Posterior cingulate gyrus (tissue), 11 donors: ENCODE data around the gene CPVL.
A peak's percentile ranks its signal among the peaks of the same experiment; 100 is the strongest.

Experiments
- DNase-seq, 10 donors: peaks; one replicate each; pipeline versions ENCODE4 v3.0.0 to v3.0.0-alpha.2; 2020 to 2021; ENCODE audit warnings: mixed read lengths in 3 of 10
- intact Hi-C: fragments of 100-400 bp; cut with DNase I; formaldehyde crosslinking; loops from one replicate; pipeline ENCODE4 v1.15.1; 2023

CPVL gene

DNA sequence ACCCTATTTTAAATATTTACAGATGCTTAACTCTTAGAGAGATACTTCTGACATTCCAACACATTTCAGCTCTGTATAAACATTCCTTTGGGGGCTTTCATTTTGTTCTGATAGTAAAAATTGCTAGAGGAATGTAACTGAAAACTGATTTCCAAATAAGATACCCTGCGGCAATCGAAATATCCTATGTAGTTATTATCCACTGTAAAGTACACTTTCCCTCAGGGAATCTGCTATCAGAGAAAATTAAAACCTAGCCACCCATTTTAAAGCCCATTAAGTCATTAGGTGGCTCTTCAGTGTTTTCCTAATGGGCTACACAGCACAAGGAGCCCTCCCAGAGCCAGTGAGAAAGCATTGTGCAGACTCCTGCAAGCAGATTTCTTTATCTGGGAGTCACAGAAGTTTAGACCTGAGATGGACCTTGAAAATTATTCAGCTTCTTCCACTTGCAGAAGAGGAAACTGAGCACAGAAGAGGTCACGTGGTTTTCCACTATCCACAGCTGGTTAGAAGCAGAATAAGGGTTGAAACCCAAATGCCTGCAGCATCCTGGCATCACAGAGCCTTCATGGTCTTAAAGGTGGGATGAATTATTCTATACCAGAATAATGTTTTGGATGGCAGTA is 12.6 kb upstream of the CPVL start:
- no peak for DNase-seq
- intact Hi-C loops, result no loop called here

DNA sequence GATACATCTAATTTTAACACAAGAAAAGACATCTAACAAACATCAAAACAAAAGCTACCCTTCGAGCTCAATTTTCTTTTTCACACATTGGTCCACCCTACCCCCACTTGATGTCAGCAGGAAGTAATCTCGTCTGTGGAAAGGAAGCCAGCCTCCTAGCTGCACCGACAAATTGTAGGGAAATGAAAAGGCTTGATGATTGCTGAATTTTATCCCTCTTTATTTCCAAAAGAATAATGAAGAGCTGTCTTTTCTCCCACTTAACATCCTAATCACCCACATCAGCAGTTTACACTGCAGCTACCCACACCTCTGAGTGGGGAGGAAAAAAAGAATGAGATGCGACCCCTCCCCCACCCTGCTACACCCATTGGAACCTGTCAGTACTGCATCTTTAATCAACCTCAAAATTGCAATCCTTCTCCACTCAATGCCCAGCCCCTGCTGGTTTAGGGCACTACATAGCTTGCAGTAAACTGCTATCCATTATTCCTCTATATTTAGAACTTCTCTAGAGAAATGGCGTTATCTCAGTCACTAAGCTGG is 10.6 kb upstream of the CPVL start:
- no peak for DNase-seq
- intact Hi-C loops, result no loop called here

DNA sequence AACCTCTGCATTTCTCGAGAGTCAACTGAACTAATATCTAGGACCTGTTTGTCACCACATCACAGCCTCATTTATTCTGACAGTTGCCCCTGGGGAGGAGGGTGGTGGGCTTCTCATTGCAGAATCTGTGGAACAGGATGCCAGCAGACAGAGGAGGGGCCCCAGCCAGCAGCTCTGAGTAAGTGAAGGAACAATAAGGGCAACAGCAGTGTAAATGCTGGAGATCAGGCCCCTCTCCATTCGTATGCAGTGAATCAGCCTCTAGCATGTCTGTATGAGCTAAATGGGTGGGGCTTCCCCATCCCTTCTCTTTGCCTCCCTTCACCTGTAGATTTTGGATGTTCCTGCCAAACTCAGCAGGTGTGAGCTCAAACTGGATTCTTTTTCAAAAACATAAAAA is 7.7 kb upstream of the CPVL start:
- DNase-seq, result no peak
- intact Hi-C loops, result no loop called here

DNA sequence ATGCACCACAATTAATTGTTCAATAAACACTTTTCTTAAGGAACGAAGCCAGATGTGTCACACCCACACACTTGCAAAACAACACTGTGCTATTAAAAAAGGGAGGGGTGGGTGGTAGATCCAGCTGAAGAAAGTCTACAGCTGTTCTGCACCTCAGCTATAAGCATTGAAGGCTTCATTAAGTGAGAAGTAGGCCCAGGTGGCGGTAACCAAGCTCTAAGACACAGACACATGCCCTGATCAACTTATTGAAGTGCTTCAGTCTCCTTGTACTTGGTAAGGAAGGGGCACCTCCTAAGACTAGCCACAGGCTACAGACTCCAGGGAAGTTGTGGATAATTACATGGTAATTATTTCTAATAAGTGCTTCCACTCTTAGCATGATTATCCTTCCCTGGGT is 4.5 kb upstream of the CPVL start:
- no peak for DNase-seq
- intact Hi-C loops, result no loop called here

DNA sequence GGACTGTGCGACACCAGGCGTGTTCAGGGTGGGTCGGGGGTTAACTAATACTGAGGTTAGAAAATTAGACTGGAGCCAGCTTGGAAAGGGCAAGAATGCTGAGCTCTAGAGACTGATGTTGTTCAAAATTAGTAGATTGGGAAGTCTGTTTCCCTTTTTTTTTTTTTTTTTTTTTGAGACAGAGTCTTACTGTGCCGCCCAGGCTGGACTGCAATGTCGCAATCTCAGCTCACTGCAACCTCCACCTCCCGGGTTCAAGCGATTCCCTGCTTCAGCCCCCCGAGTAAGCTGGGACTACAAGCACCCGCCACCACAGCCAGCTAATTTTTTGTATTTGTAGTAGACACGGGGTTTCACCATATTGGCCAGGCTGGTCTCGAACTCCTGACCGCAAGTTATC is 2.7 kb upstream of the CPVL start:
- intact Hi-C loops, result no loop called here
- no peak for DNase-seq

DNA sequence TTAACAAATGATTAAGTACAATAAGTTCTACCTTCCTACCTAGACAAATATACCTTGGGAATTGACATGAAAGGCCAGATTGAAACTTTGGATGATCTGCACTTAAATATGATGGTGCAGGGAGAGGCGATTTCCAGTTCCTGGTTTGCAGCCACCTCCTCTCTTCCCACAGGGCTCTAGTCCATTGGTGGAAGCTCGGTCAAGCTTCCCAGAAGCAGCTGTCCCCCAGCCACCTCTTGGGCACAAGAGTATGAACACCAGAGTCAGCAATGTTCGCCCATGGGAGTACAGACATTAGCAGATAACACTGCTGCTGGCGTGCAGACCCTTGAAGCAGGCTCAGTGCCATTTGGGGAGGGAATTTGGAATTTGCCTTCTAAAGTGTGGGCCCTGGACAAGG is 1.5 kb upstream of the CPVL start:
- intact Hi-C loops, result no loop called here
- DNase-seq, result no peak

DNA sequence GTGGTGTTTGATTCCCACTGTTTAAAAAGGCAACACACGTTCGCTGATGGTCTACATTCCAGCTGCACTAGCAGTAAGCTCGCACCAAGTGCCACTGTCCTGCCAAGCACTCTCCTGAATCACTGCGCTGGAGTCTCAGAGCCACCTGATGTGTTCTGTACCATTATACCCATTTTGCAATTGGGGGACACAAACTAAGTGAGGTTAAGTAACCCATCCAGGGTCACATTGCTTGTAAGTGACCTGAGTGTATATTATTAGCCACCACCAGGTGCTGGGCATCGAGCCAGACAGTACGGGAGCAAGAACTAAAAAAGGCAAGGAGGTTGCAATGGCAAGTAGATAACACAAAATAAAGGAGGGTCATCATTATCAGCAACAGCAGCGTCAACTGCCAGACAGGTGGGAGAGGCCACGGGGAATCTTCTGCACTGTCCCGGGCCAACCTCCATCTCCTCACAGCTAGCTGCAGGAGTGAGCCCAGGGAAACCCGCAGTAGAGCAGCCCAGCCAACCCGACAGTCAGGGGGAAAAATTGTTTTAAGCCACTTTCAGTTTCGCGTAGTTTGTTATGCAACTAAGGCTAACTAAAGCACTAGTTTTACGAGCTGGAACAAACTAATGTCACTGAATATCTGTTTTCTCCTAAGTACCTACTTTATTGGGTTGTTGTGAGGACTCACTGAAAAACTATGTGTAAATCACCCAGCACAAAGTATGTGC is 712 bp upstream of the CPVL start:
- intact Hi-C loops, result no loop called here
- no peak for DNase-seq

DNA sequence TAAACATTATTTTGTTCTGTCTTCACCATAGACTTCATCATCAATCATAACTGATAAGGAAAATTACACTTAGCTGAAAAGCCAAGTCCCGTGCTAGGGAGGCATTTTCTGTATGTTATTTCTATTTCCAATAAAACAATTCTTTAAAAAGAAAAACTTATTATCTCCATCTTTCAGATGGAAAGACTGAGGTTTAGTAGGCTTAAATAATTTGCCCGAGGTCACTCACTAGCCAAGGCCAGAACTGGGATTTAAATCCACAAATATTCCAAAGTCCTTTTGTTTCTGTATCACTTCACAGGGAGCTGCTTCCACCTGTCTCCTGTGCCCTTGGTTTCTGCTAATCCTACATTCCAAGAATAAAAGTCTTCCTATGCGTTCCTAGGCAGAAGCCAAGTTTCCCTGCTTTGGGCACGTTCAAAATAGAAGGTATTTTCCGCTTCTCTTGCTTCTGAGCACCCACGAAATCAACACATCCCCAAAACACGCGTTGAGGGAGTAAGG is 732 bp downstream of the CPVL start:
- no peak for DNase-seq

DNA sequence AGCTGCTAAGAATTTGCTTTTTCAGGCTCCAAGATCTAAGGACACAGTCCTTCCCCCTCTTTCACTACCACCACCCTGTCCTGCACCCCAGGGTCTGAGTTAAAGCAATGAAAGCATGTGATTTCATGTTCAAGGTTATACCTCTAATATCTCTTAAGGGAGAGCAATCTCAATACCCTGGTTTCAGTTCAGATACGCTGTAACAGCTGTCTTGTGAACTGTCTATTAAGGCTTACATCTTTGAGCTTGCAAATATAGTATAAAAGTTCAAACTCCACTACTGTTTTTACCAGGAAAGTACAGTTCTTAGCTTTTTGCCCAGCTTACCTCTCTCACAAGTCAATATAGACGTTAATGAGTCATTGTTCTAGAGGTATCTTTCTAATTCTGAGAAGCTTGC is 2.6 kb downstream of the CPVL start:
- DNase-seq, result no peak
- intact Hi-C loops, result no loop called here

More for the DNA sequence above, 732 bp downstream of the CPVL start:
- intact Hi-C loops, result no loop called here

DNA sequence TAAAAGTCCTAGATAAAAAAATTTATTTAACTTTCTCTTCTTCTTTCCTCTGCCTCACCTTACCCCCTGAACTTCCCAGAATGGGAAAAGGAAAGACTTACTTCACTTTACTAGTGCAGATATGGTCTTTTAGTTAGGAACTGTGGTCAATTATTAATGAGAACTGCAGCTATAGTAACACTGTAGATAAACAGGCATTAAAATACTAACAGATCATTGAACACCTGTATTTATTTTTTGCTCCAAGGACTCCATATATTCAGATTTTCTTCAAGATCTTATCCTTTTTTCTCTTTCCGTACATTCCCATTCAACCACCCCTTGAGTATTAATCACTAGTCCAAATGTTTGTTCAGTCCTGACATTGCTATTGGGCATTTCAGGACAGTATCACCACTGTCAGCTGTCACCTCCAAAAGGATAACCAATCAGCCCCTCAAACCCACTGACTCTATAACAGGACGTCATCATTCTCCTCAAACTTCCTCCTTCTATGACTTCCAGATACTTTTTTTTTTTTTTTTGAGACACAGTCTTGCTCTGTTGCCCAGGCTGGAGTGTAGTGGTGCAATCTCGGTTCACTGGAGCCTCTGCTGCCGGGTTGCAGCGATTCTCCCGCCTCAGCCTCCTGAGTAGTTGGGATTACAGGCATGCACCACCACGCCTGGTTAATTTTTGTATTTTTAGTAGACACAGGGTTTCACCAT is 4.2 kb downstream of the CPVL start:
- intact Hi-C loops, result no loop called here
- DNase-seq, result no peak

DNA sequence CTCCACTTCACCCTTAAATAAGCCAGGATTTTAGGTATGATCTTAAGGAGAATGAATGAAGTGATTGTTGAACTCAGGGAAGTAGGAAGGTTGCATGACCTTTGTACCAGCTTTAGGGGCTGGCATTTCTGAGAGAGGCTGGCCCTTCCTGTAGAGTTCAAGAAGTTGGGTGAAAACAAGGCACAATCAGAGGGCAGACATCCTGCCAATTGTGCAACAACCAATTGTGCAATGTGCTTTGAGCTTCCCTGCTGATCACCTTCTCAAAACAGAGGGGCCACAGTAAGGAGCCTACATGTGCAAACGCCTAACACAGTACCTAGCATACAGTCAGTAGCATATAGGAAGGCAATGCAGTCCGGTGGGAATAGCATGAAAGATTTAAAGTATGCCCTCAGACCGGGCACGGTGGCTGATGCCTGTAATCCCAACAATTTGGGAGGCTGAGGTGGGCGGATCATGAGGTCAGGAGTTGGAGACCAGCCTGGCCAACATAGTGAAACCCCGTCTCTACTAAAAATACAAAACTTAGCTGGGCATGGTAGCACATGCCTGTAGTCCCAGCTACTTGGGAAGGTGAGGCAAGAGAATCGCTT is 5.4 kb downstream of the CPVL start:
- intact Hi-C loops, result no loop called here
- peak in 1 of 10 donors; percentile 28 for DNase-seq

DNA sequence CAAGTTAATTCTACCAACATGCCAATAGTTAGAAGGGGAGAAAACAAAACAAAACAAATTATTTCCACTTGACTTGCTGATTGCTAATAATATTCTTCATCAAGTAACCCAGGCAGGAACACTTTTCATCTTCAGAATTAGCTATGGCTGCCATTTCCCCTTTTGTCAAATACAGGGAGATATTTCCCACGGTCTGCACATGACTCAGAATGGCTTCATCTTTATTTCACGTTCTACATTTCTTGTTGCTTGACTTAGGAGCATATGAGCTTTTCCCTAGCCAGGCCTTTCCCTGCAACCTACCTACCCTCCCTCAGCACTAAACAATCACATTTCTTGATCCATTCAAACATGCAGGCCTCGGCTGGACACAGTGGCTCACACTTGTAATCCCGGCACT is 6.5 kb downstream of the CPVL start:
- DNase-seq, result no peak
- intact Hi-C loops, result no loop called here

DNA sequence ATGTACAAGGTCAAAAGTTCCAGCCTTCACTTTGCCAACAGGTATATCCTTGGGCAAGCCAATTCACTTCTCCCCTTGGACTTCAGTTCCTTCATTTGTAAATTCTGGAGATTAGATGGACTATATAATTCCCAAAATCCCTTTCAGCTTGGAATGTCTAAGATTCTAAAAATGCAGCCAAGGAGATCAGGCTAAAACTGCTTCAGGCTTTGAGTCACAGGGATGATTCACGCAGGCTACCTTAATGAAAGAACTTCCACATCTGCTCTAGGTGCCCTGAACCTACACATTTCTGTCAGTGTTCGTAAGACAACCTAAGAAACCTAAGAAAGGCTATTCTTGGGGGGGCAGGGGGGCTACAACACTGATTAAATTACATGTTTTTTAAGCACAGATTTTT is 7.1 kb downstream of the CPVL start:
- intact Hi-C loops, result no loop called here
- no peak for DNase-seq

DNA sequence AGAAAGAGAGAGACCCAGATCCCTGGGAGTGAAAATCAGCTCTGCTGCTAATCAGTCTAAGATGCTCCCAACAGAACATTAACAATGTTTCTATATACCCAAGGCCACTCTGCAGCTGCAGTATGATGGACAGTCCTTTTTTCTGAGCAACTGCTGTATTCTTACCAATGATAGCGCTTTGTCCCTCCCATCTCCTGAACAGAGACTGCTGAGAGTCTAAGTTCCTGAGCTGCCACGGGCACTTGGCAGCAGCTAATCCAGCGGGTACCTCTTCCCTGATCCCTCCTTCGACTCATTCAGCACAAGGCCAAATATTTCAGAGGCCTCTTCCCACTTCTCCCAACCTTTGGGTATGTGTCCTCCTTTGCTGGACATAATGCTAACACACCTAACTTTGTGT is 7.7 kb downstream of the CPVL start:
- intact Hi-C loops, result no loop called here
- no peak for DNase-seq

DNA sequence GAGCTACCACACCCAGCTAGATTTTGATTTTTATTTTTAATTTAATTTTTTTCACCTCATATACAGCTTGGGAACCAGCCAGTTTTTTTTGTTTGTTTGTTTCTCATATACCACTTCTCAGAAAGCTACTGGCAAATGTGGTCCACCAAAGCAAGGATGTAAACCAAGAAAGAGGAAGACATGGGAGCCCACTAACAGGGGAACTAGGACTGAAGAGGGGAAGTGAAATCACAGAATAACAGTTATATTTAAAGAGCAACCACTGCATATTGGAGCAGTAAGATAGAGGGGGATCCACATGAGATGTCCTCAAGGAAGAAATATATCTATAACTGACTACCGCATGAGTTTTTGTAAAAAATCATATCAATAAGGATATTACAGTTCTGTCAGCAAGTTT is 10.5 kb downstream of the CPVL start:
- intact Hi-C loops, result no loop called here
- DNase-seq, result no peak

DNA sequence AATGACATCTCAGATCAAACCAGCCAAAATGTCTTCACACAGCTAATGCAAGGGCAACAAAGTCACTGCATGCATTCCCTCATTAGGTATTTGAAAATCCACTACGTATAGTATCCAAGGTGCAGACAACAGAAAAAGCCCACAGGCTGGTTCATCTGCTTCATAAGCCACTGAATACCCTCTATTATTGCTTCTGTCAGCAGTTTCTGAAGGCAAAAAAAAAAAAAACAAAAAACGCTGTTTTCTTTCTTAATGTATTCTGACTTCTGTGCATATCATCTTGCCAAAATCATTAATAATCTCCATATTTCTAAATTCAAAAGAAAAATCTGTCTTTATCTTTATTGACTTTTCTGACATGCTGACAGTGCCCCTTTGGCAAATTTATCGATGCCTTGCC is 13.4 kb downstream of the CPVL start:
- intact Hi-C loops, result no loop called here
- no peak for DNase-seq

DNA sequence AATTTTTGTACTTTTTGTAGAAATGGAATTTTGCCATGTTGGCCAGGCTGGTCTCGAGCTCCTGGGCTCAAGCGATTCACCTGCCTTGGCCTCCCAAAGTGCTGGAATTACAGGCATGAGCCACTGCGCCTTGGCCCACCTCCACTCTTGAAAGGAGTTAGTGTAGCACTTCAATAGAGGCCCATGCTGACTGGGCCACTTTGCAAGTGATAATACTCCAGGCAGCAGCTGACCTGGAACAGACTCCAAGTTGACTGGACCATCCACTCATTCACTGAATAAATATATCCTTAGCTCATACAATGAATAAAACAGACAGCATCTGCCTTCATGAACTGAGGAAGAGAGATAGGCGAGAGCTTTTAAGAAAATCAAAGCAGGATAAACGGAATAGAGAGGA is 14.7 kb downstream of the CPVL start:
- intact Hi-C loops, result no loop called here
- DNase-seq, result no peak

DNA sequence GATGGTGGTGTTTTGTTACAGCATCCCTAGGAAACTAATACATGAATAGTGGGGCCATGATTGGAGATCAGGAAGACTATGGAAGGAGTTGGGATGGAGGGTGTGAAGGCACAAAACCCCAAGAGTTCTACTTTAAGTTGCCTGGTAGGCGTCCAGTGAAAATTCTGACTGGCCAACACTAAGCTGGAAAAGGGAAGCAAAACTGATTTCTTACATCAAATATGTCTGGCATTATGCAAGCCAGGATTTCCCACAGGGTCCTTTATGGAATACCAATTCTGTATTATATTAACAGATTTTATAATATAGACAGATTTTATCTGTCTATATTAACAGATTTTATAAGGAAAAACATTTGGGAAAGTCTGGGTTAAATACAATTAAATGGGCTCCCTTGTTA is 16.2 kb downstream of the CPVL start:
- DNase-seq, result no peak
- intact Hi-C loops, result no loop called here

DNA sequence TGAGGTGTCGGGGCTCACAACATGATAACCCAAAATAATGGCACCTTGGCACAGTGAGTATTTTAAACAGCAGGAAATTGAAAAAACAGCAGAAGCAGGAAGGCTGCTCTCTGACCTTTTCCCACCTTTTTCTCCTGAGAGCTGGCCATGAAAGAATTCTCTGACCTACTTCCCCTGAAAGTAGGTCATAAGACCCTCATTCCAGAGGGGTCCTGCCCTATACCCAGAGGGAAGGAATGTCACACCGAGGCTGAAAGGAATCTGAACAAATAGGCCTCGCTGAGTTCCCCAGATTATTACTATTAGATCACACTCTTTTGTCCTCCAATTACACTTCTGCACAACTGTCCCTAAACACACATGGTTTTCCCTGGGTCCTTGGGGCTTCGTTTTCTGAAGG is 18.8 kb downstream of the CPVL start:
- intact Hi-C loops, result no loop called here
- no peak for DNase-seq

DNA sequence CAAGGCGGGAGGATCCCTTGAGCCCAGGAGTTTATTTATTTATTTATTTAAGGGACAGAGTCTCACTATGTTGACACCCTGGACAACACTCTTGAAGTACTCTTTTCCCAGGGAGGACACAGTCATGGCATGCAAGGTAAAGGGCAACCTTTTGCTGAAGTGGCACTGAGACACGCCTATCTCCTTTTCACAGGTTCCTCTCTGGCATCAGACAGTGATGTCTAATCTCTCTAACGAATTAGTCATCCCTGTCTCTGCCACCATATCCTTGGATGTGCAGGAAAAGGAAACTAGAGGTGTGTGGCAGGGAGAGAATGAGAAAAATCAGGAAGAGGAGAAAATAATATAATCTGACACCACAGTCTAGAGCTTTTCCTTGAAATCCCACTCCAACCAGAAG is 19.5 kb downstream of the CPVL start:
- no peak for DNase-seq
- intact Hi-C loops, result no loop called here

DNA sequence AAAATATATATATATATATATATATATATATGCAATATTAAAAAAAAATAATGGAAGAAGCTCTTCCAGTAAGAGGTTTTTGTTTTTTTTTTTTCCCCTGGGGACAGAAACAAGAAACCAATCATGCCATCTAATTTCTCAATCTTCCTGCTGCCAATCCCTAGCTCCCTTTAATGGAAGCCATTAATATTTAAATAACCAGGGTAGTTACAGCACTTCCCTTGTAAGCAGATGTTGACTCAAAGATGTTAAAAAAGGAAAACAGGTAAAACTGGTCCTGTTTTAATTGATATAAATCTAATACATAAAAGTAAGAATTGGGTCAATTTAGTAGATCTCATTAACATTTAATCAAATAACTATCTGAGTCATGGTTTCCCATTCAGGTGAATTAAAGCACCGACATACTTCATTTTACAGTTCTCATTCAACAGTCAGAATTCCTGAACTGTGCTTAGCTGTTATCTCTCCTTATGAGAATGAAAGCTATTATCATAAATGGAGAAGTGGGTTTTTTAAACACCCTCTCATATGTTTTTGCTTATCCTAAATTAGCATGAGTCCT is 22.6 kb downstream of the CPVL start:
- no peak for DNase-seq
- intact Hi-C loops, result no loop called here
